ENCODE results near the gene NFIB.

NFIB gene

GRCh38 chr9:14072850-14073249 lies 241.1 kb downstream of the NFIB start:
- no peak for DNase-seq (ENCODE audit: low spot score)

- no peak for DNase-seq (ENCODE audit: low spot score)
Observed at GRCh38 chr9:14071484-14071883, 242.5 kb downstream of the NFIB start.

- DNase-seq (ENCODE audit: low spot score): no peak
Observed at GRCh38 chr9:14068690-14069089, 245.3 kb downstream of the NFIB start.

GRCh38 chr9:14066831-14067230 lies 247.1 kb downstream of the NFIB start:
- DNase-seq (ENCODE audit: low spot score): no peak

GRCh38 chr9:14066032-14066431 lies 247.9 kb downstream of the NFIB start:
- DNase-seq (ENCODE audit: low spot score): no peak

GRCh38 chr9:14064940-14065339 lies 249.0 kb downstream of the NFIB start:
- DNase-seq (ENCODE audit: low spot score): no peak

- no peak for DNase-seq (ENCODE audit: low spot score)
Observed at GRCh38 chr9:14063756-14064155, 250.2 kb downstream of the NFIB start.

GRCh38 chr9:14062586-14063221 lies 251.2 kb downstream of the NFIB start:
- no peak for DNase-seq (ENCODE audit: low spot score)

- no peak for DNase-seq (ENCODE audit: low spot score)
Observed at GRCh38 chr9:14061936-14062585, 251.9 kb downstream of the NFIB start.

- DNase-seq (ENCODE audit: low spot score): no peak
Observed at GRCh38 chr9:14058325-14058688, 255.6 kb downstream of the NFIB start.

- no peak for DNase-seq (ENCODE audit: low spot score)
Observed at GRCh38 chr9:14057368-14058324, 256.3 kb downstream of the NFIB start.

GRCh38 chr9:14056316-14056861 lies 257.6 kb downstream of the NFIB start:
- no peak for DNase-seq (ENCODE audit: low spot score)

- DNase-seq (ENCODE audit: low spot score): no peak
Observed at GRCh38 chr9:14054096-14054495, 259.8 kb downstream of the NFIB start.

- DNase-seq (ENCODE audit: low spot score): no peak
Observed at GRCh38 chr9:14052359-14052758, 261.6 kb downstream of the NFIB start.

GRCh38 chr9:14051419-14051818 lies 262.5 kb downstream of the NFIB start:
- DNase-seq (ENCODE audit: low spot score): no peak

- no peak for DNase-seq (ENCODE audit: low spot score)
Observed at GRCh38 chr9:14043483-14043882, 270.5 kb downstream of the NFIB start.

GRCh38 chr9:14037331-14037730 lies 276.6 kb downstream of the NFIB start:
- no peak for DNase-seq (ENCODE audit: low spot score)

- DNase-seq (ENCODE audit: low spot score): no peak
Observed at GRCh38 chr9:14033067-14033466, 280.9 kb downstream of the NFIB start.

Measured in hematopoietic multipotent progenitor cell treated with erythropoietin and hydrocortisone succinate and interleukin-3 and kit ligand, for 17 days (in vitro differentiated cells).